GM23248 (cell line): ENCODE measurements around the gene PHLDB2. TPM values are rescaled to one million over a fixed set of nuclear protein-coding genes. Genes with fewer than 3 reads are reported as not detected.
A peak's percentile ranks its signal among the peaks of the same experiment; 100 is the strongest.

Source experiments
- DNase-seq: peaks from one replicate; pipeline ENCODE4 v3.0.0-alpha.2; 2015
- H2AFZ ChIP-seq: fragments of 200-600 bp; sonication (generic); 2 replicates; pipeline ENCODE4 v1.6.1; 2016; ENCODE audit warnings: antibody characterized with exemption
- H3F3A ChIP-seq: fragments of 200-600 bp; sonication (generic); 2 replicates; pipeline ENCODE4 v1.6.1; 2016; ENCODE audit warnings: mild to moderate bottlenecking, antibody characterized with exemption, mixed run types; ENCODE audit not compliant: insufficient read depth
- H3K27ac ChIP-seq: fragments of 200-600 bp; sonication (generic); 2 replicates; pipeline ENCODE4 v1.5.1; 2016; ENCODE audit warnings: mild to moderate bottlenecking
- H3K27me3 ChIP-seq: fragments of 200-600 bp; sonication (generic); replicated peaks from 2 replicates; pipeline ENCODE4 v1.6.1; 2016; ENCODE audit warnings: mild to moderate bottlenecking; ENCODE audit not compliant: insufficient read depth
- H3K36me3 ChIP-seq: fragments of 200-600 bp; sonication (generic); 2 replicates; pipeline ENCODE4 v1.6.1; 2016; ENCODE audit warnings: low read depth, mild to moderate bottlenecking
- H3K4me1 ChIP-seq: fragments of 200-600 bp; sonication (generic); 2 replicates; pipeline ENCODE4 v1.6.1; 2016; ENCODE audit warnings: mild to moderate bottlenecking; ENCODE audit not compliant: insufficient read depth
- H3K4me2 ChIP-seq: fragments of 200-600 bp; sonication (generic); one replicate; pipeline ENCODE4 v1.6.1; 2016; ENCODE audit warnings: mild to moderate bottlenecking; ENCODE audit not compliant: unreplicated experiment
- H3K4me3 ChIP-seq: fragments of 200-600 bp; sonication (generic); 2 replicates; pipeline ENCODE4 v1.5.1; 2016; ENCODE audit warnings: mild to moderate bottlenecking
- H3K79me2 ChIP-seq: fragments of 200-600 bp; sonication (generic); 2 replicates; pipeline ENCODE4 v1.6.1; 2016; ENCODE audit warnings: mild to moderate bottlenecking; ENCODE audit not compliant: insufficient read depth
- H3K9ac ChIP-seq: fragments of 200-600 bp; sonication (generic); 2 replicates; pipeline ENCODE4 v1.6.1; 2016; ENCODE audit warnings: mild to moderate bottlenecking
- H3K9me2 ChIP-seq: fragments of 200-600 bp; sonication (generic); 2 replicates; pipeline ENCODE4 v1.6.1; 2016; ENCODE audit warnings: mixed run types, mild to moderate bottlenecking, moderate library complexity; ENCODE audit not compliant: insufficient read depth
- H3K9me3 ChIP-seq: fragments of 200-600 bp; sonication (generic); one replicate; pipeline ENCODE4 v1.6.1; 2017; ENCODE audit warnings: low read depth
- H4K20me1 ChIP-seq: fragments of 200-600 bp; sonication (generic); 2 replicates; pipeline ENCODE4 v1.6.0; 2016; ENCODE audit not compliant: insufficient read depth
- EZH2 ChIP-seq: fragments of 200-600 bp; sonication (generic); IDR thresholded peaks from 2 replicates; pipeline ENCODE4 v1.6.1; 2018; ENCODE audit warnings: antibody characterized with exemption, mild to moderate bottlenecking; ENCODE audit not compliant: insufficient read depth, poor library complexity, severe bottlenecking
- EZH2phosphoT487 ChIP-seq: fragments of 200-600 bp; sonication (generic); IDR thresholded peaks from 2 replicates; pipeline ENCODE4 v1.6.1; 2018; ENCODE audit warnings: antibody characterized with exemption, moderate library complexity, mild to moderate bottlenecking, low read depth; ENCODE audit not compliant: insufficient read depth
- WGBS, 2 experiments: methylation state at CpG; one replicate each; pipeline ENCODE4 v1.1.6; 2015 to 2017; ENCODE audit warnings: low lambda C conversion rate in 2 of 2, low coverage in 1 of 2; ENCODE audit errors: missing lambda C conversion rate in 2 of 2; 5-methylcytosine and 5-hydroxymethylcytosine counted together
- in situ Hi-C: fragments of 300-500 bp; cut with MboI; formaldehyde crosslinking; loops from 2 replicates; pipeline ENCODE4 v1.15.0; 2020
- polyA plus RNA-seq: library from polyadenylated mRNA; unstranded; fragments of >200 nt; fragmentation: Nextera tagmentation; extraction: Ambion mirVana; gene quantifications from 2 replicates; pipeline ENCODE4 v1.2.1, GENCODE V29; 2016
- total RNA-seq: library from RNA; depleted of rRNA; stranded (reverse); fragments of >200 nt; shearing (Covaris generic); gene quantifications from 2 replicates; pipeline ENCODE4 v1.2.3, GENCODE V29; 2014

Gene PHLDB2
- total and polyA plus RNA-seq, 2 experiments from 2014 or later: 55.6 to 60.6 TPM

DNA sequence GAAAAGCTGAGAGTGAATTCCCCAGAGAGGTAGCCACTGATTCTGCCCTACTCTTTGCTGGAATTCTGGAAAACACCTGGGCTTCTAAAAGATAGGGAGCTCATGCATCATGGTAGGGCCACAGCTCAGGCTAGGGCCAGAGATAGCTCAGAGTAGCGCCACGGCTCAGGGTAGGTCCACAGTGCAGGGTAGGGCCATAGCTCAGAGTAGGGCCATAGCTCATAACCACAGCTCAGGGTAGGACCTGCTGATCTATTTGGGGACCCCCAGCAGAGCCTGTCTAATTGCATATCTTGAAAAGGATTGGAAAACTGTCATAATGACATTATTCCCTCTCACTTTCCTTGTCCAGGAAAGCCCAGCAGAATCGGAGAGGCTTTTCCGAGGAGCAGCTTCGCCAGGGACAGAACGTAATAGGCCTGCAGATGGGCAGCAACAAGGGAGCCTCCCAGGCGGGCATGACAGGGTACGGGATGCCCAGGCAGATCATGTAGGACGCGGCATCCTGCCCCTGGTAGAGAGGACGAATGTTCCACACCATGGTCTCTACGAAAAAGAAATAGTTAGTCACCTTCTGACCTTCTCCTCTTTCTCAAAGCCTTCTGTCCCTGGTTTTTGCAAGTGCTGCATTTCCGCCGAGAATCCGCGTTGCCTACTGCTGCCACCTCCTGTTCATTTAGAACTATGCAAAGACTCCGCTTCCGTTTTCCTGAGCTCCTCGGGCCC, 154.2 kb downstream of the PHLDB2 start:
- H3K4me2 ChIP-seq: peak overlapping the region; percentile 56
- H3K79me2 ChIP-seq: no peaks in the 10 kb centered on the region
- H3F3A ChIP-seq: peaks cover 5% of the 10 kb centered on the region; the same call in 1 of the 2 replicates
- H3K36me3 ChIP-seq: no peaks in the 10 kb centered on the region
- H2AFZ ChIP-seq: peak overlapping the region; percentile 90
- peaks cover 6% of the 10 kb centered on the region; the same call in 1 of the 2 replicates for H3K4me1 ChIP-seq
- no peak overlapping the region for H3K27ac ChIP-seq
- H3K4me3 ChIP-seq: 0 out of 2 replicates have a peak overlapping the region, but pooled peaks have one; percentile 35
- H4K20me1 ChIP-seq: no peaks in the 10 kb centered on the region
- TF ChIP-seq EZH2 (no peak), EZH2phosphoT487 (no peak)
- WGBS, 2 experiments: 23 to 26% methylated on average over 19 of the region's 19 CpGs
- no peak overlapping the region for H3K9ac ChIP-seq
- H3K27me3 ChIP-seq: no peaks in the 10 kb centered on the region
- H3K9me2 ChIP-seq: no peaks in the 10 kb centered on the region
- DNase-seq: peak; percentile 91
- in situ Hi-C loops: no loop called here
- no peaks in the 10 kb centered on the region for H3K9me3 ChIP-seq

DNA sequence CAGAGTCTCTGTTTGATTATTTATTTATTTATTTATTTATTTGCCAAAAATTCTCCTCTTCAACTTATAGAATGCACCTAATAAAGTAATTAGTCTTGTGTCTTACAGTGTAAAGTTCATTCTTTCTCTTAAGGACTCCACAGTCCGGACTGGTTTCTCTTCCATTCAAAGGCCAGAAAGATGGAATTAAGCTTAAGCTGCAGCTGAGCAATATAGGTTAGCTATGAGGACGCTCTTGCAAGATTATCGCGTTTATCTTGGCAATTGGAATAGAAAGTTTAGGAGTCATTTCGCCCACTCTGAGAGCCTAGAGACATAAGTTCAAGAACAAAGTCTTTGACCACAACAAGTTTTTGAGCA, 154.7 kb downstream of the PHLDB2 start:
- Histone ChIP-seq H3K27ac (no peak overlapping the region), H4K20me1 (no peaks in the 10 kb centered on the region), H3K4me2 (peak overlapping the region; percentile 56), H3K79me2 (no peaks in the 10 kb centered on the region), H3K4me1 (peaks cover 3% of the 10 kb centered on the region; the same call in 1 of the 2 replicates), H3K36me3 (no peaks in the 10 kb centered on the region), H3K27me3 (no peaks in the 10 kb centered on the region), H3K9me2 (no peaks in the 10 kb centered on the region), H3F3A (no peaks in the 10 kb centered on the region), H3K4me3 (no peak overlapping the region), H2AFZ (peak overlapping the region; percentile 90), H3K9me3 (no peaks in the 10 kb centered on the region), H3K9ac (no peak overlapping the region)
- in situ Hi-C loops: no loop called here
- WGBS, 2 experiments: 55 to 57% methylated on average over 5 of the region's 5 CpGs
- TF ChIP-seq EZH2 (no peak), EZH2phosphoT487 (no peak)
- no peak for DNase-seq

GRCh38 chr3:112017091-112017490, 158.0 kb downstream of the PHLDB2 start:
- H3K27ac ChIP-seq: no peak overlapping the region
- peak; percentile 50 for DNase-seq
- no peaks in the 10 kb centered on the region for H3K9me3 ChIP-seq
- H3K4me1 ChIP-seq: peaks cover 3% of the 10 kb centered on the region; the same call in 1 of the 2 replicates
- H3K27me3 ChIP-seq: no peaks in the 10 kb centered on the region
- H2AFZ ChIP-seq: no peak overlapping the region
- no peak overlapping the region for H3K9ac ChIP-seq
- no peaks in the 10 kb centered on the region for H3F3A ChIP-seq
- no peaks in the 10 kb centered on the region for H3K9me2 ChIP-seq
- no peaks in the 10 kb centered on the region for H4K20me1 ChIP-seq
- H3K36me3 ChIP-seq: no peaks in the 10 kb centered on the region
- TF ChIP-seq EZH2phosphoT487 (no peak), EZH2 (no peak)
- H3K4me2 ChIP-seq: no peak overlapping the region
- no peaks in the 10 kb centered on the region for H3K79me2 ChIP-seq
- no peak overlapping the region for H3K4me3 ChIP-seq
- in situ Hi-C loops: no loop called here

DNA sequence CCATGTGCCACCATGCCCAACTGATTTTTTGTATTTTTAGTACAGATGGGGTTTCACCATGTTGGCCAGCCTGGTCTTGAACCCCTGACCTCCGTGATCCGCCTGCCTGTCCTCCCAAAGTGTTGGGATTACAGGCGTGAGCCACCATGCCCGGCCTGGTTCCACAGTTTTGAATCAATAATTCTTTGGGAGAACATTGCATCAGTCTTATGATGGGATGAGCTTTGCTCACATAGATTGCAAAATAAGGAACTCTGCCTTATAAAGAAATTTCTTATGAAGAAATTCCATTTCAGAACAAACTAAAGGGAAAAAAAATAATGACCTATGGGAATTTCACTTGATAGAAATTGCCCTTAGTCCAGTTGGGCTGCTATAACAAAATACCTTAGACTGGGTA, 159.6 kb downstream of the PHLDB2 start:
- Histone ChIP-seq H3K4me2 (no peak overlapping the region), H3K27me3 (no peaks in the 10 kb centered on the region), H3K9ac (no peak overlapping the region), H3K4me3 (no peak overlapping the region), H3K27ac (no peak overlapping the region), H3K9me2 (no peaks in the 10 kb centered on the region), H3K36me3 (no peaks in the 10 kb centered on the region), H3K4me1 (no peaks in the 10 kb centered on the region), H3F3A (no peaks in the 10 kb centered on the region), H4K20me1 (no peaks in the 10 kb centered on the region), H3K9me3 (no peaks in the 10 kb centered on the region), H3K79me2 (no peaks in the 10 kb centered on the region), H2AFZ (no peak overlapping the region)
- 96 to 98% methylated on average over 4 of the region's 4 CpGs for WGBS, 2 experiments
- no peak for TF ChIP-seq EZH2
- no peak for TF ChIP-seq EZH2phosphoT487
- no peak for DNase-seq
- in situ Hi-C loops: no loop called here
